ENCODE data around the gene MCHR1.

Gene MCHR1

GRCh38 chr22:40726514-40726913, 47.2 kb downstream of the MCHR1 start:
- Histone ChIP-seq H3K4ac (ENCODE audit: low read depth, low read length) (no peak overlapping the region), H2AFZ (ENCODE audit: insufficient read depth, low read length, poor library complexity) (no peak overlapping the region), H3K79me1 (ENCODE audit: low read length) (peaks cover 64% of the 10 kb centered on the region), H3K9me3 (ENCODE audit: insufficient read depth, low read depth, low read length) (no peaks in the 10 kb centered on the region), H3K23ac (ENCODE audit: low read length) (no peak overlapping the region), H3K18ac (ENCODE audit: low read length) (no peak overlapping the region), H3K27ac (ENCODE audit: low read depth, low read length) (peak overlapping the region; percentile 97), H4K91ac (ENCODE audit: low read depth, low read length) (peak overlapping the region; percentile 86), H4K8ac (ENCODE audit: low read depth, low read length) (peak overlapping the region; percentile 5), H3K27me3 (ENCODE audit: insufficient read depth, low read length) (no peaks in the 10 kb centered on the region), H3K14ac (ENCODE audit: low read length) (no peak overlapping the region), H3K79me2 (ENCODE audit: control insufficient read depth, insufficient read depth, low read length, poor library complexity) (peaks cover 5% of the 10 kb centered on the region), H2BK12ac (ENCODE audit: low read length) (peak overlapping the region; percentile 91), H3K9ac (ENCODE audit: low read length) (no peak overlapping the region), H2BK120ac (ENCODE audit: insufficient read depth, low read length, poor library complexity) (peak overlapping the region; percentile 88), H3K4me1 (ENCODE audit: control insufficient read depth in 1 of 2, insufficient read depth in 2 of 2, low read length in 2 of 2) (peaks cover 14 to 22% of the 10 kb centered on the region in 2 experiments), H2BK5ac (ENCODE audit: low read depth, low read length, poor library complexity) (peak overlapping the region; percentile 86), H3K4me3 (ENCODE audit: low read depth, low read length) (no peak overlapping the region), H4K12ac (ENCODE audit: low read depth, low read length) (no peak overlapping the region), H3K36me3 (ENCODE audit: control insufficient read depth in 1 of 2, insufficient read depth in 2 of 2, low read length in 2 of 2) (no peaks in the 10 kb centered on the region), H2AK5ac (ENCODE audit: low read length) (no peak overlapping the region), H3K4me2 (ENCODE audit: low read length) (no peak overlapping the region)
- DNase-seq = peak in 1 of 2 donors; percentile 44
- WGBS (ENCODE audit: extremely low coverage, insufficient coverage, insufficient read length) = no CpG with 5 or more reads among the region's 4 CpGs

- H3K23ac ChIP-seq (ENCODE audit: low read length) = no peak overlapping the region
- H3K36me3 ChIP-seq (ENCODE audit: control insufficient read depth in 1 of 2, insufficient read depth in 2 of 2, low read length in 2 of 2) = no peaks in the 10 kb centered on the region
- H3K9ac ChIP-seq (ENCODE audit: low read length) = no peak overlapping the region
- H2AK5ac ChIP-seq (ENCODE audit: low read length) = peak overlapping the region; percentile 49
- WGBS (ENCODE audit: extremely low coverage, insufficient coverage, insufficient read length) = no CpG with 5 or more reads among the region's 11 CpGs
- no peak overlapping the region for H3K4me2 ChIP-seq (ENCODE audit: low read length)
- H3K27ac ChIP-seq (ENCODE audit: low read depth, low read length) = peak overlapping the region; percentile 97
- H4K8ac ChIP-seq (ENCODE audit: low read depth, low read length) = peak overlapping the region; percentile 5
- H2BK120ac ChIP-seq (ENCODE audit: insufficient read depth, low read length, poor library complexity) = peak overlapping the region; percentile 97
- H3K4ac ChIP-seq (ENCODE audit: low read depth, low read length) = peak overlapping the region; percentile 24
- H3K18ac ChIP-seq (ENCODE audit: low read length) = peak overlapping the region; percentile 41
- H3K14ac ChIP-seq (ENCODE audit: low read length) = peak overlapping the region; percentile 14
- H2BK12ac ChIP-seq (ENCODE audit: low read length) = peak overlapping the region; percentile 78
- H3K27me3 ChIP-seq (ENCODE audit: insufficient read depth, low read length) = no peaks in the 10 kb centered on the region
- H3K4me1 ChIP-seq (ENCODE audit: control insufficient read depth in 1 of 2, insufficient read depth in 2 of 2, low read length in 2 of 2) = peaks cover 12 to 22% of the 10 kb centered on the region in 2 experiments
- peaks cover 5% of the 10 kb centered on the region for H3K79me2 ChIP-seq (ENCODE audit: control insufficient read depth, insufficient read depth, low read length, poor library complexity)
- no peaks in the 10 kb centered on the region for H3K9me3 ChIP-seq (ENCODE audit: insufficient read depth, low read depth, low read length)
- peak in 1 of 2 donors; percentile 20 for DNase-seq
- no peak overlapping the region for H2AFZ ChIP-seq (ENCODE audit: insufficient read depth, low read length, poor library complexity)
- peak overlapping the region; percentile 98 for H4K91ac ChIP-seq (ENCODE audit: low read depth, low read length)
- H2BK5ac ChIP-seq (ENCODE audit: low read depth, low read length, poor library complexity) = peak overlapping the region; percentile 99
- peaks cover 64% of the 10 kb centered on the region for H3K79me1 ChIP-seq (ENCODE audit: low read length)
- no peak overlapping the region for H3K4me3 ChIP-seq (ENCODE audit: low read depth, low read length)
- H4K12ac ChIP-seq (ENCODE audit: low read depth, low read length) = no peak overlapping the region
These were observed 48.0 kb downstream of the MCHR1 start for GRCh38 chr22:40727070-40727963.

- H3K14ac ChIP-seq (ENCODE audit: low read length) = peak overlapping the region; percentile 96
- H2AK5ac ChIP-seq (ENCODE audit: low read length) = peak overlapping the region; percentile 93
- H3K23ac ChIP-seq (ENCODE audit: low read length) = no peak overlapping the region
- H3K36me3 ChIP-seq (ENCODE audit: control insufficient read depth in 1 of 2, insufficient read depth in 2 of 2, low read length in 2 of 2) = no peaks in the 10 kb centered on the region
- peak overlapping the region; percentile 93 for H3K4ac ChIP-seq (ENCODE audit: low read depth, low read length)
- H3K79me1 ChIP-seq (ENCODE audit: low read length) = peaks cover 61% of the 10 kb centered on the region
- peak in 1 of 2 donors; percentile 33 for DNase-seq
- WGBS (ENCODE audit: extremely low coverage, insufficient coverage, insufficient read length) = no CpG with 5 or more reads among the region's 14 CpGs
- H2BK120ac ChIP-seq (ENCODE audit: insufficient read depth, low read length, poor library complexity) = peak overlapping the region; percentile 97
- H3K27ac ChIP-seq (ENCODE audit: low read depth, low read length) = peak overlapping the region; percentile 97
- H3K27me3 ChIP-seq (ENCODE audit: insufficient read depth, low read length) = no peaks in the 10 kb centered on the region
- peak overlapping the region; percentile 80 for H4K12ac ChIP-seq (ENCODE audit: low read depth, low read length)
- H3K4me1 ChIP-seq (ENCODE audit: control insufficient read depth in 1 of 2, insufficient read depth in 2 of 2, low read length in 2 of 2) = peaks cover 16 to 23% of the 10 kb centered on the region in 2 experiments
- peak overlapping the region; percentile 83 for H3K18ac ChIP-seq (ENCODE audit: low read length)
- no peaks in the 10 kb centered on the region for H3K9me3 ChIP-seq (ENCODE audit: insufficient read depth, low read depth, low read length)
- H3K9ac ChIP-seq (ENCODE audit: low read length) = no peak overlapping the region
- no peak overlapping the region for H3K4me2 ChIP-seq (ENCODE audit: low read length)
- peak overlapping the region; percentile 95 for H4K8ac ChIP-seq (ENCODE audit: low read depth, low read length)
- H2BK12ac ChIP-seq (ENCODE audit: low read length) = peak overlapping the region; percentile 91
- H3K4me3 ChIP-seq (ENCODE audit: low read depth, low read length) = no peak overlapping the region
- peak overlapping the region; percentile 35 for H2AFZ ChIP-seq (ENCODE audit: insufficient read depth, low read length, poor library complexity)
- H2BK5ac ChIP-seq (ENCODE audit: low read depth, low read length, poor library complexity) = peak overlapping the region; percentile 99
- H3K79me2 ChIP-seq (ENCODE audit: control insufficient read depth, insufficient read depth, low read length, poor library complexity) = peaks cover 5% of the 10 kb centered on the region
- peak overlapping the region; percentile 98 for H4K91ac ChIP-seq (ENCODE audit: low read depth, low read length)
These were observed 48.8 kb downstream of the MCHR1 start for GRCh38 chr22:40727964-40728615.

GRCh38 chr22:40728731-40729189, 49.5 kb downstream of the MCHR1 start:
- Histone ChIP-seq H3K36me3 (ENCODE audit: control insufficient read depth in 1 of 2, insufficient read depth in 2 of 2, low read length in 2 of 2) (no peaks in the 10 kb centered on the region), H4K8ac (ENCODE audit: low read depth, low read length) (peak overlapping the region; percentile 95), H2AFZ (ENCODE audit: insufficient read depth, low read length, poor library complexity) (peak overlapping the region; percentile 74), H3K9me3 (ENCODE audit: insufficient read depth, low read depth, low read length) (no peaks in the 10 kb centered on the region), H3K79me1 (ENCODE audit: low read length) (peaks cover 62% of the 10 kb centered on the region), H3K27me3 (ENCODE audit: insufficient read depth, low read length) (no peaks in the 10 kb centered on the region), H3K14ac (ENCODE audit: low read length) (peak overlapping the region; percentile 96), H4K12ac (ENCODE audit: low read depth, low read length) (peak overlapping the region; percentile 80), H2BK5ac (ENCODE audit: low read depth, low read length, poor library complexity) (peak overlapping the region; percentile 99), H3K4me1 (ENCODE audit: control insufficient read depth in 1 of 2, insufficient read depth in 2 of 2, low read length in 2 of 2) (peaks cover 20 to 26% of the 10 kb centered on the region in 2 experiments), H3K4ac (ENCODE audit: low read depth, low read length) (peak overlapping the region; percentile 93), H3K18ac (ENCODE audit: low read length) (peak overlapping the region; percentile 83), H3K27ac (ENCODE audit: low read depth, low read length) (peak overlapping the region; percentile 100), H2BK120ac (ENCODE audit: insufficient read depth, low read length, poor library complexity) (peak overlapping the region; percentile 97), H3K23ac (ENCODE audit: low read length) (no peak overlapping the region), H3K79me2 (ENCODE audit: control insufficient read depth, insufficient read depth, low read length, poor library complexity) (peaks cover 5% of the 10 kb centered on the region), H3K4me3 (ENCODE audit: low read depth, low read length) (no peak overlapping the region), H3K4me2 (ENCODE audit: low read length) (no peak overlapping the region), H2AK5ac (ENCODE audit: low read length) (peak overlapping the region; percentile 93), H2BK12ac (ENCODE audit: low read length) (peak overlapping the region; percentile 91), H4K91ac (ENCODE audit: low read depth, low read length) (peak overlapping the region; percentile 98), H3K9ac (ENCODE audit: low read length) (no peak overlapping the region)
- no CpG with 5 or more reads among the region's 13 CpGs for WGBS (ENCODE audit: extremely low coverage, insufficient coverage, insufficient read length)
- peak; percentile 95 to 96 for DNase-seq
